HG03520 (cell line): ENCODE results near the gene LRP1B.

ENCODE experiments used
- ATAC-seq: cut with Tn5 transposase; IDR thresholded peaks from one replicate; pipeline ENCODE4 v1.9.1; 2021; ENCODE audit warnings: mild to moderate bottlenecking, moderate library complexity; ENCODE audit not compliant: unreplicated experiment

LRP1B gene

GRCh38 chr2:140528982-140529381, 1601.8 kb downstream of the LRP1B start:
- ATAC-seq, result no peak

GRCh38 chr2:140526575-140526974, 1604.2 kb downstream of the LRP1B start:
- ATAC-seq, result no peak

GRCh38 chr2:140512106-140512505, 1618.7 kb downstream of the LRP1B start:
- ATAC-seq, result no peak

GRCh38 chr2:140509765-140510164, 1621.1 kb downstream of the LRP1B start:
- ATAC-seq, result no peak

GRCh38 chr2:140508756-140509155, 1622.1 kb downstream of the LRP1B start:
- no peak for ATAC-seq

GRCh38 chr2:140506606-140507005, 1624.2 kb downstream of the LRP1B start:
- no peak for ATAC-seq

GRCh38 chr2:140504601-140505000, 1626.2 kb downstream of the LRP1B start:
- no peak for ATAC-seq

- no peak for ATAC-seq
Observed at GRCh38 chr2:140502951-140503630, 1627.7 kb downstream of the LRP1B start.

- ATAC-seq, result no peak
Observed at GRCh38 chr2:140498360-140498759, 1632.5 kb downstream of the LRP1B start.

GRCh38 chr2:140496714-140497113, 1634.1 kb downstream of the LRP1B start:
- ATAC-seq, result no peak

- ATAC-seq, result no peak
Observed at GRCh38 chr2:140491876-140492275, 1638.9 kb downstream of the LRP1B start.

GRCh38 chr2:140489193-140489592, 1641.6 kb downstream of the LRP1B start:
- no peak for ATAC-seq

- no peak for ATAC-seq
Observed at GRCh38 chr2:140481136-140481535, 1649.7 kb downstream of the LRP1B start.

- no peak for ATAC-seq
Observed at GRCh38 chr2:140473851-140474250, 1657.0 kb downstream of the LRP1B start.

- ATAC-seq, result no peak
Observed at GRCh38 chr2:140472676-140473075, 1658.1 kb downstream of the LRP1B start.

GRCh38 chr2:140465301-140465700, 1665.5 kb downstream of the LRP1B start:
- no peak for ATAC-seq

- no peak for ATAC-seq
Observed at GRCh38 chr2:140462990-140463389, 1667.8 kb downstream of the LRP1B start.

GRCh38 chr2:140457483-140457882, 1673.3 kb downstream of the LRP1B start:
- no peak for ATAC-seq

GRCh38 chr2:140455315-140455714, 1675.5 kb downstream of the LRP1B start:
- ATAC-seq, result no peak

GRCh38 chr2:140454717-140455116, 1676.1 kb downstream of the LRP1B start:
- ATAC-seq, result no peak

GRCh38 chr2:140451324-140451723, 1679.5 kb downstream of the LRP1B start:
- no peak for ATAC-seq

GRCh38 chr2:140442319-140442718, 1688.5 kb downstream of the LRP1B start:
- no peak for ATAC-seq

- ATAC-seq, result no peak
Observed at GRCh38 chr2:140440815-140441214, 1690.0 kb downstream of the LRP1B start.
